ENCODE measurements around the gene KCNN3.
A peak's percentile ranks its signal among the peaks of the same experiment; 100 is the strongest.

KCNN3 gene

DNA sequence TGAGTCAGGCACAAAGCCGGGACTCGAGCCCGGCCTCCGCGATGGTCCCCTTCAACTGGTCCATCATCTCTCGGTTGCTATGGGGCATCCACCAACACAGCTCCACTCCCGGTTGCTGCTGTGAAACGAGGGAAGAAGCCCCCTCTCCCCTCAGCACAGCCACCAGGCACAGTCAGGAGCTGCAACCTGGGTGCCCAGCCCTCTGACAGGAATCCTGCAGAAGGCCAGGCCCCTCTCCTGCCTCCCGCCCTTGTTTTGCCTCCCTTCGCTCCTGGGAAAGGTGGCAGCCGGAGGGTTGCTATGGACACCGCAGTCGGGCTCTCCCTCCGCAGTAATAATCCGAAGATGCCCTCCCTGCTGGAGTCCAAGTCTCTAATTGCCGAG is 8.9 kb upstream of the KCNN3 start:
- DNase-seq = no peak

GRCh38 chr1:154878371-154879037 is 8.4 kb upstream of the KCNN3 start:
- peak; percentile 36 to 68 (median 52) for DNase-seq

DNA sequence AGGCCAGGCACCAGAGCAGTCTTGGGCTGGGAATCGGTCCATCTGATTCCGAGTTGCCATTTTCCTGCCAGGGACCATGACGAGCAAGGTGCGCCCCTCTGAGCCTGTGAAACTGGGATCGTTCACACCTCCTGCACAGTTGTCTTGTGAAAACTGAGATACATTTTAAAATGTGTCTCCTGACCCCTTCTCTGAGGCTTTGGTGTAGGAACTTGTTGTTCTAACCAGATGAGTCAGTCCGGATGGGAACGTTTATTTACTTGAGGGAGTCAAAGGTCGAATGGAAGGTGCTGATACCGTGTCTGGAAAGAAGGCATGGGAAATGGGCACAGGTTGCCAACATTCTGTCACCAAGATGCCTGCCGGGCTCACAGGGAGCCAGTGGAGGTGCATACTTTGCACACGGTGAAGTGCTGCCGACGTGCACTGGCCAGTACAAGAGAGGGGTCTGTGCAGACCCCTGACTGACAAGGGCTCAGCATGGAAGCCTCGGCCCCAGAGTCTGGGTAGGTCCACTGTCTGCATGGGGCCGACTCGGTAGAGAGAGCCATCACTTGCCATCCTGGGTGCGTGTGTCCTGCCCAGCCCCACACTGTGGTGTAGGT is 7.4 kb upstream of the KCNN3 start:
- no peak for DNase-seq

GRCh38 chr1:154876842-154877369 is 6.8 kb upstream of the KCNN3 start:
- no peak for DNase-seq

- DNase-seq = no peak
Measured at GRCh38 chr1:154874465-154874864, 4.4 kb upstream of the KCNN3 start.

DNA sequence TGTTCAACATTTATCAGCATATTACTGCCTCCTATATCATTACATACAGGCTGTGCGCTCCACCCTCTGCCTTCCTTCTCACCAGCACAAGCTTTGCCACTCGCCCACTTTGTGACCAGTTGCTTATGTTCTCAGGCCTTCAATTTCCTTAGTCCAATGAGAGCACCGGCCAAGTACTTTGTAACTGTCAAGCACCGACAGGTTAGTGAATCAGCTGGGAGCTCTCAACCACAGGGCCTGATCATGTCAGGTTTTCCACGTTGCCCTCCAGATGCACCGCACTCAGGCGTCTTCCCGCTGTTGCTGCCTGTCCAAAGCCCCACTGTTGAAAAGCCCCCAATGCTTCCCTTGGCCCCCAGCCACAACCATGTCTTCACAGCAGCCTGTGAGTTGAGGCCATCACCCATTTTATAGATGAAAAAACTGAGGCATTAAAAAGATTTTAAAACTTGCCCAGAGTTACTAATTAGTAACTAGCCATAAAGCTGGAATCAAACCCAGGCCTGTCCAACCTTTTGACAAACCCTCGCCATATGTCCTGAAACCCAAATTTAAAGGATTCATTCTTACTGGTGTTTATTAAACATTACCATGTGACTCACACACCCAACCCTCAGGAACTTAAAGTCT is 3.4 kb upstream of the KCNN3 start:
- DNase-seq = no peak

DNA sequence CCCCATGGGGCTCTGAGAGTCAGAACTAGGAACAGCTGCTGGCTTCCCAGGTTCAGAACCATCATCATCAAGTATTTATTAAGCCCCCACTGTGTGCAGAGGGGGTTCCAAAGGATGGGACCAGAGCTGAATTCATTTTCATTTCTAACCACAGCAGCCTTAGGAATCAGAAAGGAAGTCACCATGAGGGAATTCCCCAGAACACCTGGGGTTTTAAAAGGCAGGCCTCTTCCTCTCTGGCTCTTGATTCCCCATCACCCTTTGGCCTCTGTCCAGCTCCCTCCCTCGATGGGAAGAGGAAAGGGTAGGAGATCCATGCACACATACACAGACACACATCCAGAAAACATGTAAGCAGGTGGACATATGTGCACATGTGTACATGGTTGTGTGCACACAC is 1.3 kb upstream of the KCNN3 start:
- no peak for DNase-seq

DNA sequence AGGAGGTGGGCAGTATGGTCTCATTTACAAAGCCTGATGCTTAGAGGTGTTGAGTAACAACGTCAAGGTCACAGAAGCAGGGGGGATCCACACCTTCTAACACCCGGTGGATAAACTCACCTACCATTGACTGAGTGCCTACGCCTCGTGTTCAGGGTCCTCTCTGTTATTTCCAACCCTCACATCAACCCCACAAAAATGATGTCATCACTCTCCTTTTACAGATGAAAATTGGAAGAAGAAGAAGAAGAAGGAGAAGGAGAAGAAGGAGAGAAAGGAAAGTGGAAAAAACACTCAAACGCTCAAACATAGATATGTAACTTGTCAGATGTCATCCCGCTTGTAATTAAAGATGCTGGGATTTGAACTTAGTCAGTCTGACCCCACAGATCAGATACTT is 653 bp upstream of the KCNN3 start:
- DNase-seq = no peak

GRCh38 chr1:154869351-154870114 is 548 bp downstream of the KCNN3 start:
- DNase-seq = no peak

DNA sequence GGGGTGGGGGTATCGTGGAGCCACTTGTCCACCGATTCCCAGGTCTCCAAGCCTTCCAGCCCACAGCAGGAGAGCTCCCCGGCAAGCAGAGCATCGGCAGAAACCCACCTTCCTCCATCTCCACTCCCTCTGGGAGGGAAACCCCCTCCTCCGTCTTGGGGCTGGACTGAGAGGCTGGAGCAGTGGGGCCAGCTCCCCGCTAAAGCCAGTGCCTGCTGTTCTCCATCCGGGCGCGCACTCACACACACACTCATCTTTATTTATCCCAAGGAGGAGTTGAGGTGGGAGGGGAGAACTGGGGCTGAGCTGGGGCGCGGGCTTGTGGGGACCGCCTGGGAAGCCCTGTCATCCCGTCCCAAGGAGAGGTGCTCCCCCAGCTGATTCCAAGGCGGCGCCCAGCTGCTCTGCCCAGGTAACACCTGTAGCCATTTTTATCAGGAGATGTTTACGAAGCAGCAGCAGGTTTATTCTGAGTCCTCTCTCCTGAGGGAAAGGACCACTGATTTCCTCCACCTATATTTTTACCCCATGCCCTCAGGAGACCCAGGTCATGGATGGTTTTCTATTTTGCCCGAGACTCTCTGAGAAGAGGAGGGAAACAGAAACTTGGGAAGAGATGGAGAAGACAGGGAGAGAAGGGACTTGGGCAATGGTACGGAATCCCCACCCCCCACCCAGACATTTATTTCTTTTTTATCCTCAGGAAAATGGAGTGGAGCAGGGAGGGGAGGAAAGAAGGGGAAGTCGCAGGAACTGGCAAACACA is 2.1 kb downstream of the KCNN3 start:
- DNase-seq = no peak

GRCh38 chr1:154867064-154867825 is 2.8 kb downstream of the KCNN3 start:
- no peak for DNase-seq

DNA sequence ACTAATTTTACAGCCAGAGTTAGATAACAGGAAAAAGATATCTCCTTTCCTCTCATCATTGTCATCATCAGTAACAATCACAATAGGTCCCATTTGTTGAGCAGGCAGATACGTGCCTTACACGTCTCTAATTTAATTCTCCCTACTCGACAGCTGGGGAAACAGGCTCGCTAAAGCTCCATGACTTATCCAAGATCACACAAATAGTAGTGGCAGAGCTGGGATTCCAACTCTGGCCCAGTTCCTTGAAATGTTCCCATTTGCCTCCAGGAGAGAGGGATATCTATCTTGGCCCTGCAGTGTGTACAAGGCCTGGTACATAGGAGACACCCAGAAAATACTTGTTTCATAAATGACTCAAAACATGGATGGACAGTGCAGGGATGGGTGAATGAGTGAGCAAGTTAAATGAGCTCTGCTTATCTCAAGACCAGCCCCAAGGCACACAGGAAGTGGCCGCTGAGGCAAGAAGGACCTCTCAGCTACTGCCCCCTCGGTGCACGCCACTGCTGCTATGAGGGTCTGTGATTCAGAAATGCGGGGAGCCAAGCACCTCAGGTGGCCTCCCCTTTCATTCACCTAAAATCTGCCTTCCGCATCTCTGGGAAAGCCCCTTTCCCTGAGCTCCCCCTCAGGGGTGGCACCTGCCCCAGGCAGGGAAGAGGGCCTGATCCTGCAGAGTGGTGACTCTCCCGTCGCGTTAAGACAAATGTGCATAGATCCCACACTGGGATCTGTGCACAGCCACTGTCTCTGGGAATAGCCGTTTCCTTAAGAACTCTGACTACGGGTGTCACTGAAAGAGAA is 3.6 kb downstream of the KCNN3 start:
- no peak for DNase-seq

GRCh38 chr1:154865442-154866256 is 4.4 kb downstream of the KCNN3 start:
- DNase-seq = no peak

- DNase-seq = no peak
Measured at GRCh38 chr1:154864189-154864975, 5.7 kb downstream of the KCNN3 start.

GRCh38 chr1:154863315-154864174 is 6.5 kb downstream of the KCNN3 start:
- no peak for DNase-seq

GRCh38 chr1:154862907-154863306 is 7.2 kb downstream of the KCNN3 start:
- DNase-seq = no peak

GRCh38 chr1:154861607-154862094 is 8.4 kb downstream of the KCNN3 start:
- no peak for DNase-seq

Measured in activated naive CD4-positive, alpha-beta T cell (primary cell).